ENCODE results near the gene KCNC3.

GRCh38 chr19:50286443-50286842, 42.7 kb downstream of the KCNC3 start:
- TF ChIP-seq CTCF (IDR thresholded peaks at IDR 0.05): no peak
- no peak for TF ChIP-seq POLR2A (IDR thresholded peaks at IDR 0.05)
- no peak for TF ChIP-seq POLR2AphosphoS5 (IDR thresholded peaks at IDR 0.05)
- no peak for TF ChIP-seq EP300 (IDR thresholded peaks at IDR 0.05)

All from suprapubic skin (tissue), 4 donors.